Measurements from ENCODE around the gene TTC16. TPM values are rescaled to one million over a fixed set of nuclear protein-coding genes. Genes with fewer than 3 reads are reported as not detected.
A peak's percentile ranks its signal among the peaks of the same experiment; 100 is the strongest.

TTC16 gene
- total and polyA plus RNA-seq, 2 of the 8 experiments (the other 6 are each of a cell fraction or from before 2014, with no cell fraction given), result 0.03 TPM; not detected in 1

- no peak for TF ChIP-seq ATF3 (IDR thresholded peaks at IDR 0.05; ENCODE audit: insufficient read depth, low read depth, low read length)
- no peak for TF ChIP-seq FOSL1 (IDR thresholded peaks at IDR 0.05; ENCODE audit: insufficient read depth, low read depth, low read length)
- TF ChIP-seq CBX8 (IDR thresholded peaks at IDR 0.05; ENCODE audit: borderline replicate concordance, low read depth, low read length), result no peak
- peak; percentile 93 for TF ChIP-seq SAP30 (IDR thresholded peaks at IDR 0.05; ENCODE audit: insufficient read depth, insufficient replicate concordance, low read length)
- TF ChIP-seq TBP (IDR thresholded peaks at IDR 0.05; ENCODE audit: low read depth, low read length), result peak; percentile 42; the same call in 1 of the 2 replicates
- peak; percentile 98 for TF ChIP-seq KDM4A (IDR thresholded peaks at IDR 0.05; ENCODE audit: low read depth, low read length, severe bottlenecking)
- TF ChIP-seq NANOG (IDR thresholded peaks at IDR 0.05; ENCODE audit: insufficient read depth, low read depth, low read length, poor library complexity, severe bottlenecking), result peak; percentile 37
- no peak for TF ChIP-seq TAF7 (optimal IDR thresholded peaks at IDR 0.05; ENCODE audit: borderline replicate concordance, low read depth, low read length)
- TF ChIP-seq RXRA (IDR thresholded peaks at IDR 0.05; ENCODE audit: insufficient read depth, low read depth, low read length), result no peak
These were observed 19.1 kb downstream of the TTC16 start, which contains the start of gene TOR2A (continued) for GRCh38 chr9:127734747-127735529.
